Midbrain (tissue), 1 donor: Measurements from ENCODE around the gene SVIL.

Experiments
- DNase-seq: peaks from one replicate; lab custom pipeline; 2025; lab: John Stamatoyannopoulos, UW

The SVIL gene

DNA sequence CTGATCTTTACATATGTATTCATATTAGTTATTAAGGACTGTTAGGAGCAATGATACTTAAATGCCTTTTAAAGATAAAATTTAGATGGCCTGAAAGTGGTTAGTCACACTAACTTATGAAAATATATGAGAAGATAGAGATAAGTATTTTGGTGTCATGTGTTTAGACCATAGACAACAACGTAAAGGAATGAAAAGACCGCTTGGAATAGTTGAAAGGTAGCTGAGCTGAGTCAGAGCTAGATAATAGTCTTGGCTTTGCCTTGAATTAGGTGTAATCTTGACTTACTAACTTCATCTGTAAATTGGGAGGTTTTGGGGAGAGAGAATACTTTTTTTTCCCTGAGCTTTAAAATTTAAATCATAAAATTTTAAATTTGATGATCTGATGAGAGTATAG is 218.9 kb downstream of the SVIL start:
- no peak for DNase-seq

DNA sequence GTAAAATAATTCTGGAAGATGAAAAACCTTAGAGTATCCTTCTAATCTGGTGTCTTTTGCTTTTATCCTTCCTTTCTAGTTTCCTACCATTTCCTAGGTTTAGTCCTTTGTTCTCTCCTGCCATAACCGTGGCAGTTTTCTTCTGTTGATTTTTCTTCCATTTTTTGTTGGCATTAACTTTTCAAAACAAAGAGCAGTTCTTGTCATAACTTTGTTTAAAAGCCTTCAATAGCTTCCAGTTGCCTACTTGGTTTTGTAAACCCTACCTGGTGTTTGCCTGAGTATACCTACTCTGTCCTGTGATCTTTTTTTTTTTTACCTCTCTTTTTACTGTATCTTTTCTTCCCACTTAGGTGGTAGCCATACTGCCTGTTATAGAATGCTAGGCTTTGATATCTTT is 220.3 kb downstream of the SVIL start:
- no peak for DNase-seq

DNA sequence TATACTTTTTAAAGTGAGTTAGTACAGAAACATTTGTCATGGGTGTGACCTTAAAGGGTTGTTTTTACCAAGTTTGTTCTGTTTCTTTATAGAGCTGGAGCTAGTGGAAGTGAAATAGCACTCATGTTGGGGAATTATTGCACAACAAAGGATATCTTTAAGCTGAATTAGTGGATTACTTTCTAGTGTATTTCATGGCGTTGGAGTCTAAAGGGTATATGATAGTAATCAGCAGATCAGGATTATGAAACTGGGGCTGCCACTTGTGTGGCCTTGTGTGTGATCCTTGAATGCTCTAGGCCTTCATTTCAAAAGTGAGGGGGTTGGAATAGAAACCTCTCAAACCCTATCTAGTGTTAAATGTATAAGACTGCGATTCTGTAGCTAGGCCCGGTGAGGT is 222.3 kb downstream of the SVIL start:
- DNase-seq: no peak

DNA sequence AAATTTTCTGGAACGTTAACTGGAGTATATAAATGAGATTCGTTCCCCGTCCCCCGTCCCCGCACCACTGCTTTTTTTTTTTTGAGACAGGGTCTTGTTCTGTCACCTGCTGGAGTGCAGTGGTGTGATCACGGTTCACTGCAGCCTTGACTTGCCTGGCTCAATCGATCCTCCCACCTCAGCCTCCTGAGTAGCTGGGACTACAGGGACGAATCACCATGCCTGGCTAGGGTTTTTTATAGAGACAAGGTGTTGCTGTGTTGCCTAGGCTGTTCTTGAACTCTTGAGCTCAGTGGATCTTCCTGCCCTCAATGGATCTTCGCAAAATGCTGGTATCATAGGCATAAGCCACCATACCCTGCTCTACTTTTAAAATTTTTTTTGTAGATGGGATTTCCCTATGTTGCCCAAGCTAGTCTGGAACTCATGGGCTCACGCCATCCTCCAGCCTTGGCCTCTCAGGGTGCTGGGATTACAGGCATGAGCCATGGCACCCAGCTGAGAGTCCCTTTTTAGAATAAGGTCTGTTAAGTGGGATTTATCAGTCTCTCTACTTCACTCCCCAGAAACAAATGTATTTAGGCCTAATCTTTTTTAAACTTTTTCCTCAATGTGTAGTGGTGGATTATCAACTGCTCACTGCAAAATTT is 223.0 kb downstream of the SVIL start:
- no peak for DNase-seq

DNA sequence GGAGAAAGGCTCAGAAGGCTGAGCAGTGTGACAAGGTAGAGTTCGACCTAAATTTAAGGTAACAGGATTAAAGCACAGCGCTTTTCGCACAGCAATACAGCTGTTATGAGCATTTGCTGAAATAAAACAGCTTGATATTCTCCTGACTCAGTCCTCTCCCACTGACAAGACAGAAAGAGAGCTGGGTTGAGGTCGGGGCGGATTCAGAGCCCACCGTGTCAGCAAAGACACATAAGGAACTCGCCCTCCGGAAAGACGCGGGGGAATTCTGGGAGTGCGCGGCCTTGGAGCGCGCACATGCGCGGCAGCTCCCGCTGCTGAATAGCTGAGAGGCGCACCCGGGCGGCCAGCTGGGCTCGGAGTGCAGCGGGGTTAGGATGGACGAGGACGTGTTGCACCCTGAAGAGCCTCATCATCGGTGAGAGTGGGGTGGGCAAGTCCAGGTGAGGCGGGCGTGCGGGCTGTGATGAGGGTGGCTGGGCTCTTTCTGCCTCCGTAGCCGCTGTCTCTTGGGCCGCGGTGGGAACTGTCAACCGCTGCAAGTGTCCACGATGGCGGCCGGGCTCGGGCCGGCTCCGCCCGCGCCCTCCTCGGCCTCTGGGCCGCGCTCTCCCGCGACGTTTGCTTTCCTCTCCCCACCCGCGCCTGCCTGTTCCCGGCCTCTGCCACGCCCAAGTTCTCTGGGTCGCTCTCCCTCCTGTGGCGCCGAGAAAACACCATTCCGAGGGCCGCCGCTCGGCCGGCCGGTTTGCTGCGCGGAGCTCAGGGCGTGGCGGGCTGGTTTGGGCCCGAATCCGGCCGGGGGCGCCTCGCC is 225.3 kb downstream of the SVIL start:
- DNase-seq: peak; percentile 88

DNA sequence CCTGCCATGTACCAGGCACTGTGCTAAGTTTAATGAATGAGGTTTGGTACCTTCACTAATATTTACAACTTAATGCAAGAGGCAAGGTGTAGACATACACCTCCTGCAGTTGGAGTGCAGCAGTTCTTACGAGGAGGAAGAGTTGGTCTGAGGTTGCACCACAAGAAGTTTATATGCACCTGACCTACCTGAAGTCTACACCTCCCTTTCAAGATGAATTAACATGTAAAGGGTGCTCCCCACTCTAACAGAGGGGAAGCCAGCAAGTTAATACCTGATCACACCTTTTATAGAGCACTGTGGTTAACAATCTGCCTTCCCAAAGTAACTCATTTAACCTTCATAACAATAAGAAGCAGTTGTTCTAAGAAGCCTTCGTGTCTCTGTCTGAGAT is 225.9 kb downstream of the SVIL start:
- DNase-seq: no peak
